ENCODE measurements around the gene TEKT1.

TEKT1 gene

DNA sequence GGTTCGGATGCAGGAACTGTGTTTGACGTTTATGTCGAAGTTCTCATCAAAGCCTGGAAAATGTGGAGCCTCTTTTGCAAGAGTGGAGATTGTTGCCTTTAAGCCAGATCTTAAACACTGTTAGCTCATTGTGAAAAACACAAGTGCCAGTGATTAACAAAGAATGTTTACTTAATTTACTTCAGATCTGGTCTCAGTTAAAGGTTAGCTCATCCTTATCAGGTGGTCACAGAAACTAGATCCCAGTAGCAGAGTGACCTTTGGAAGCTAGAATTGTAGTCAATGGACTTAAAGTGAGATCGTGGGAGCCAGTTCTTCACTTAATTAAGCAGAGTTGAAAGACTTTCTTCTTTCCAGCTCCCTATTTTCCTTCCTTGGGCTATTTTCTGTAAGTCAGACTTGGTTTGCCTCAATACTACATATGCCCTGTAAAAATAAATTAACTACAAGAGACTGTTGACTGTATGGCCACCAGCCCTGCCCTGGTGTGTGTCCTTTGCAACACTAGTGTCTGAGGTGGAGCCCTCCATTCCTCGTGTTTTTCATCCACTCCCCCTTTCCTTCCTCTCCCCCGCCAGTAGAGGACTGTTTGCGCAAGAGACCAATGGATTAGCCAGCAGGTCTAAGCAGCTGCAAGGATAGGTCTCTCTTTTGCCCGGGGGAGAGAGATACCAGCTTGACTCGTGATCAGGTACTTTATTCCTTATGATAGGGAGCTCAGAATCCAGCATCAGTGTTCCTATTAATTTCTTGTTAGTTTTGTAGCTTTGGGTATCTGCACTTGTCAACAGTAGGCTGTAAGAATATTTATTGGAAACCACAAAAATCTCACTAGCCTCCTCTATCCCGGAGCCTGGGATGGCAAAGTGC is 35.3 kb downstream of the TEKT1 start:
- no peak for DNase-seq (ENCODE audit: low read depth, low spot score)
- H3K4me3 ChIP-seq (ENCODE audit: low read depth, low read length): no peak overlapping the region
- TF ChIP-seq, protein P1, sequence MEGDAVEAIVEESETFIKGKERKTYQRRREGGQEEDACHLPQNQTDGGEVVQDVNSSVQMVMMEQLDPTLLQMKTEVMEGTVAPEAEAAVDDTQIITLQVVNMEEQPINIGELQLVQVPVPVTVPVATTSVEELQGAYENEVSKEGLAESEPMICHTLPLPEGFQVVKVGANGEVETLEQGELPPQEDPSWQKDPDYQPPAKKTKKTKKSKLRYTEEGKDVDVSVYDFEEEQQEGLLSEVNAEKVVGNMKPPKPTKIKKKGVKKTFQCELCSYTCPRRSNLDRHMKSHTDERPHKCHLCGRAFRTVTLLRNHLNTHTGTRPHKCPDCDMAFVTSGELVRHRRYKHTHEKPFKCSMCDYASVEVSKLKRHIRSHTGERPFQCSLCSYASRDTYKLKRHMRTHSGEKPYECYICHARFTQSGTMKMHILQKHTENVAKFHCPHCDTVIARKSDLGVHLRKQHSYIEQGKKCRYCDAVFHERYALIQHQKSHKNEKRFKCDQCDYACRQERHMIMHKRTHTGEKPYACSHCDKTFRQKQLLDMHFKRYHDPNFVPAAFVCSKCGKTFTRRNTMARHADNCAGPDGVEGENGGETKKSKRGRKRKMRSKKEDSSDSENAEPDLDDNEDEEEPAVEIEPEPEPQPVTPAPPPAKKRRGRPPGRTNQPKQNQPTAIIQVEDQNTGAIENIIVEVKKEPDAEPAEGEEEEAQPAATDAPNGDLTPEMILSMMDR (IDR thresholded peaks at IDR 0.05; ENCODE audit: low read depth, low read length): no peak
- in situ Hi-C loops (cut with HindIII; ENCODE audit: low sequenced_read_pairs): no loop called here

DNA sequence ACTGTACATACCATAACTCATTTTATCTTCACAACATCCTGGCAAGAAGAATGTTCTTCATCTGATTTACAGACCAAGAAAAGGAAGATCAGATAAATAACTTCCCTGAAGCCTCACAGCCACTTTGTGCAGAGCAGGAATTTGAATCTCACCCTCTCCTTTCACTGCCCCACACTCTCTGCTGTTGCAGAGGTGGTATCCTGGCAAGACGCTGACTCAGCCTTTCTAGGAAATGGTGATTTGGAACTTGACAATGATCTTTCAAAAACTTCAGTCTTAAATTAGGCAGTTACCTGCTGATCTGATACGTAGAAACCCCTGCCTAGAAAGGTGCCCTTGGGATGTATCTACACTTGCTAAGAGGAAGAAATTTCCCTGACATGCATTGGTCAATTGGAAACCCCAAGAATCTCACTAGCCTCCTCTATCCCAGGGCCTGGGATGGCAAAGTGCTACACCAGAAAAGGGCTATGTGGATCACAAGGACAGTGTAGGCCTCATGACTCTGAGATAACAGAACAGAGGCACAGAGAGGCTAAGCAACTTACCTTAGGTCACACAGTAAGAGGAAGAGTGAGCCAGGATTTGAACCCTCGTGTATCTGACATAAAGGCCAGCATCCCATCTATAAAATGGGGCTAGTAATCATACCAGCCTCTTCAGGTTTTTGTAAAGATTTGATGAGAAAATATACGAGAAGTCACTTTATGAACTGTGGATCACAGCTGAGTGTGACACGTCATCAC is 37.6 kb downstream of the TEKT1 start:
- no peak for DNase-seq (ENCODE audit: low read depth, low spot score)
- no peak overlapping the region for H3K4me3 ChIP-seq (ENCODE audit: low read depth, low read length)
- TF ChIP-seq, protein P1 (IDR thresholded peaks at IDR 0.05; ENCODE audit: low read depth, low read length): no peak
- in situ Hi-C loops (cut with HindIII; ENCODE audit: low sequenced_read_pairs): no loop called here

DNA sequence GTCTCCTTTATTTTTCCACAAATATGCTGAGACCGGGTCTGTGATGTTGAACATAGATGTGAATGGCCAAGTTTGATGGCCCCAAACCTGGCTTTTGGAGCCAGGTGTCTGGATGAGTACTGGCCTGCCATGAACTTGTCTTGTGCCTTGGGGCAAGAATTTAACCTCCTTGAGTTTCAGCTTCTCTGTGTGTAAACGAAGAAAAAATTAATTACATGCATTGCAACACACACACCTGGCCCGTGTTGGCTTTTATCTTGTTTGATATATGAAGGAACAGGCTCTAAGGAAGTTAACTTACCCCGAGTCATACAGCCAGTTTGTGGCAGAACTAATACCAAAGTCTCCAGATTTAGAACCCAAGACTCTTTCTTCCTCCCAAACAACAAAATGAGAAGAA is 42.4 kb downstream of the TEKT1 start:
- in situ Hi-C loops (cut with HindIII; ENCODE audit: low sequenced_read_pairs): no loop called here
- TF ChIP-seq, protein P1 (IDR thresholded peaks at IDR 0.05; ENCODE audit: low read depth, low read length): no peak

DNA sequence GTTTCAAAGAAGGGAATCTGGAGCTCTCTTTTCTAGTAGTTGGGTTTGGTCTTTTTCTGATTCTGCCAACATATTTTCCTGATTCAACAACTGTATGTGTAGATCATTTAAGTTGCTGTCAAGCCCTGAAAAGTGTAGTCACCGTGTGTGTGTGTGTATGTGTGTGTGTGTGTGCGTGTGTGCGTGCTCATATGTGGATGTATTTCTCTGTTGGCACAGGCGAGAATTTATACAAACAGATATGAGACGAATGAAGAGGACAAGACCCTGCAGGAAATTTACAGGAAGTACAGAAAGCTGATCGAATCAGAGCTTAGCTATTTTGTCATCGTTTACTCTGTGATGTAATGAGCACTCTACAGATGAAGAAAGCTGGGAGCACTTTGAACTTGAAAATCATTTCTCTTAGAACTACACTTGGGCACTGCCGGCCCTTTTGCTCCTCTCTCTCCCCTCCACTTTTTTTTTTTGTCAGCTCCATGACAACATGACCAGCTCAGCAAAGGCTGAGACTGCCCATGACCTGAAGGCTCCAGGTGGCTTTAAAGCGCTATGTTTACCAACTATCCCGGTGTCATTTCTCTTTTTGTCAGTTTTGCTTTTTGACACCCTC is 44.3 kb downstream of the TEKT1 start:
- no peak for DNase-seq (ENCODE audit: low read depth, low spot score)
- in situ Hi-C loops (cut with HindIII; ENCODE audit: low sequenced_read_pairs): no loop called here
- H3K4me3 ChIP-seq (ENCODE audit: low read depth, low read length): no peak overlapping the region
- TF ChIP-seq, protein P1 (IDR thresholded peaks at IDR 0.05; ENCODE audit: low read depth, low read length): no peak

More for the DNA sequence above, 42.4 kb downstream of the TEKT1 start:
- DNase-seq (ENCODE audit: low read depth, low spot score): no peak
- no peak overlapping the region for H3K4me3 ChIP-seq (ENCODE audit: low read depth, low read length)

DNA sequence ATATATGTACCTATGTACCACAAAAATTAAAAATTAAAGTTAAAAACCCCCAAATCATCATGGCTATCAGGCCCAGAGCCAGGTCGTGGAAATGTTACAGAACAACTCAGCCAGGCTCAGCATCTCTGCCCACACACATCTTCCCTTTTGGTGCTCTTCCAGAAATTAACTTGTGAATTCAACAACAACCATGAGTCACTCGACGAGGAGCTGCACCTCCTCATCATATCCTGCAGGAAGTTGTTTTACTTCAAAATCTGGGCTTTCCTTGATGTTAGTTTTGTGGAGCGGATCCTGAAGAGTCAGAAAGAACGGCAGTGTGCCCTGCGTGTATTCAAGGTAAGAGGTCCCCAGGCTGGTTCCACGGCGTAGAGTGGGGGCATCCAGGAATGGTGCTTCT is 44.9 kb downstream of the TEKT1 start:
- DNase-seq (ENCODE audit: low read depth, low spot score): peak; percentile 53
- no peak overlapping the region for H3K4me3 ChIP-seq (ENCODE audit: low read depth, low read length)
- TF ChIP-seq, protein P1 (IDR thresholded peaks at IDR 0.05; ENCODE audit: low read depth, low read length): no peak
- in situ Hi-C loops (cut with HindIII; ENCODE audit: low sequenced_read_pairs): no loop called here

DNA sequence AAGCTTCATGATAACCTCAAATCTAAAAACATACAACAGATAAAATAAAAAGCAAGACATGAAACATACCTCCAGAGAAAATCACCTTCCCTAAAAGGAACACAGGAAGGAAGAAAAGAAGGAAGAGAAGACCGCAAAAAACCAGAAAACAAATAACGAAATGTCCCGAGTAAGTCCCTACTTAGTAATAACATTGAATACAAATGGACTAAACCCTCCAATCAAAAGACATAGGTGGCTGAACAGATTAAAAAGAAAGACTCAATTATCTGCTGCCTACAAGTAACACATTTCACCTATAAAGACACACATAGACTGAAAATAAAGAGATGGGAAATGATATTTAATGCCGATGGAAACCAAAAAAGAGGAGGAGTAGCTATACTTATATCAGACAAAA is 49.3 kb downstream of the TEKT1 start:
- no peak for DNase-seq (ENCODE audit: low read depth, low spot score)
- in situ Hi-C loops (cut with HindIII; ENCODE audit: low sequenced_read_pairs): no loop called here
- no peak overlapping the region for H3K4me3 ChIP-seq (ENCODE audit: low read depth, low read length)
- TF ChIP-seq, protein P1 (IDR thresholded peaks at IDR 0.05; ENCODE audit: low read depth, low read length): no peak

Measured in astrocyte of the spinal cord (primary cell).